Tibial artery (tissue), 4 donors: ENCODE results near the gene ACOT13.
"Not testable (repeated sequence)": the region's sequence is repeated elsewhere in the genome, so short reads cannot be mapped to it uniquely, and the experiment has no call there.

Source experiments
- DNase-seq, 2 donors: peaks; one replicate each; pipeline ENCODE4 v3.0.0-alpha.2; 2019
- H3K27ac ChIP-seq, 2 donors: fragments of 200-600 bp; sonication (generic) in 1 of 2; 1 replicate in 1 of 2; 2 replicates in 1 of 2; pipeline ENCODE4 v1.5.1; 2018 to 2019; ENCODE audit warnings: mild to moderate bottlenecking in 1 of 2
- H3K27me3 ChIP-seq, 2 donors: fragments of 200-600 bp; sonication (generic) in 1 of 2; one replicate each; pipeline versions ENCODE4 v1.5.1 to v1.6.0; 2016 to 2019
- H3K36me3 ChIP-seq, 3 donors: fragments of 200-600 bp; sonication (generic) in 2 of 3; one replicate each; pipeline ENCODE4 v1.5.1; 2016 to 2019; ENCODE audit warnings: mild to moderate bottlenecking in 2 of 3
- H3K4me1 ChIP-seq, 4 donors: fragments of 200-600 bp; sonication (generic) in 2 of 4; 1 replicate in 3 of 4; 2 replicates in 1 of 4; pipeline ENCODE4 v1.5.1; 2016 to 2019
- H3K4me3 ChIP-seq, 2 donors: fragments of 200-600 bp; sonication (generic) in 1 of 2; 1 replicate in 1 of 2; 2 replicates in 1 of 2; pipeline ENCODE4 v1.5.1; 2018 to 2019; ENCODE audit warnings: mild to moderate bottlenecking in 2 of 2
- H3K9me3 ChIP-seq, 3 donors: fragments of 200-600 bp; sonication (generic) in 1 of 3; one replicate each; pipeline ENCODE4 v1.5.1; 2016 to 2019
- intact Hi-C: fragments of 100-400 bp; cut with DNase I; formaldehyde crosslinking; loops from one replicate; pipeline ENCODE4 v1.15.0; 2023; ENCODE audit warnings: low total_unique reads
- TF ChIP-seq, protein P1 (sequence below), 2 experiments: fragments of 200-600 bp in 1 of 2; fragments of 450-650 bp in 1 of 2; IDR thresholded peaks; one replicate each; pipeline ENCODE4 v1.5.1; 2017 to 2019; ENCODE audit warnings: antibody characterized with exemption in 2 of 2, mild to moderate bottlenecking in 1 of 2, moderate library complexity in 1 of 2

Gene ACOT13

DNA sequence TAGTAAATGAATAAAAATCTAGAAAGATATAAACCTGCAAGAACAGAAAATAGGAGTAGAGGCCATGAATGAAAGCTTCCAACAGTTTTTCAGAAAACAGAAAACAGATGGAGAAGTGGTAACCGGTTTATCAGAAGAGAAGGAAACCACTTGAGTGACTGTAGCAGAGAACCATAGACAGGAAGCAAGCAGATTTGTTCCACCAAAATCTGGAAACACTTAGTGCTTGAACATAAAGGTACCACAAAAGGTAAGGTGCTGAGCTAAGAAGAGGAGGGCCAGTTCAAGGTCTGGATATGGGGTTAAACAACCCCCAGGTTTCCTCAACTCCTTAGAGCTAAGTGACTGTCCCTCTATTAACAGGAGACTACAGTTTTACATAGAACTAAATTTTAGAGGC, 11.7 kb upstream of the ACOT13 start:
- TF ChIP-seq, protein P1, sequence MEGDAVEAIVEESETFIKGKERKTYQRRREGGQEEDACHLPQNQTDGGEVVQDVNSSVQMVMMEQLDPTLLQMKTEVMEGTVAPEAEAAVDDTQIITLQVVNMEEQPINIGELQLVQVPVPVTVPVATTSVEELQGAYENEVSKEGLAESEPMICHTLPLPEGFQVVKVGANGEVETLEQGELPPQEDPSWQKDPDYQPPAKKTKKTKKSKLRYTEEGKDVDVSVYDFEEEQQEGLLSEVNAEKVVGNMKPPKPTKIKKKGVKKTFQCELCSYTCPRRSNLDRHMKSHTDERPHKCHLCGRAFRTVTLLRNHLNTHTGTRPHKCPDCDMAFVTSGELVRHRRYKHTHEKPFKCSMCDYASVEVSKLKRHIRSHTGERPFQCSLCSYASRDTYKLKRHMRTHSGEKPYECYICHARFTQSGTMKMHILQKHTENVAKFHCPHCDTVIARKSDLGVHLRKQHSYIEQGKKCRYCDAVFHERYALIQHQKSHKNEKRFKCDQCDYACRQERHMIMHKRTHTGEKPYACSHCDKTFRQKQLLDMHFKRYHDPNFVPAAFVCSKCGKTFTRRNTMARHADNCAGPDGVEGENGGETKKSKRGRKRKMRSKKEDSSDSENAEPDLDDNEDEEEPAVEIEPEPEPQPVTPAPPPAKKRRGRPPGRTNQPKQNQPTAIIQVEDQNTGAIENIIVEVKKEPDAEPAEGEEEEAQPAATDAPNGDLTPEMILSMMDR (IDR thresholded peaks at IDR 0.05): no peak
- H3K36me3 ChIP-seq: peaks cover 38 to 62% (median 43%) of the 10 kb centered on the region in 3 donors
- no peak overlapping the region for H3K4me3 ChIP-seq
- no peak overlapping the region for H3K27ac ChIP-seq
- intact Hi-C loops: no loop called here
- H3K27me3 ChIP-seq: no peaks in the 10 kb centered on the region
- no peaks in the 10 kb centered on the region for H3K4me1 ChIP-seq
- no peaks in the 10 kb centered on the region for H3K9me3 ChIP-seq
- DNase-seq: no peak

DNA sequence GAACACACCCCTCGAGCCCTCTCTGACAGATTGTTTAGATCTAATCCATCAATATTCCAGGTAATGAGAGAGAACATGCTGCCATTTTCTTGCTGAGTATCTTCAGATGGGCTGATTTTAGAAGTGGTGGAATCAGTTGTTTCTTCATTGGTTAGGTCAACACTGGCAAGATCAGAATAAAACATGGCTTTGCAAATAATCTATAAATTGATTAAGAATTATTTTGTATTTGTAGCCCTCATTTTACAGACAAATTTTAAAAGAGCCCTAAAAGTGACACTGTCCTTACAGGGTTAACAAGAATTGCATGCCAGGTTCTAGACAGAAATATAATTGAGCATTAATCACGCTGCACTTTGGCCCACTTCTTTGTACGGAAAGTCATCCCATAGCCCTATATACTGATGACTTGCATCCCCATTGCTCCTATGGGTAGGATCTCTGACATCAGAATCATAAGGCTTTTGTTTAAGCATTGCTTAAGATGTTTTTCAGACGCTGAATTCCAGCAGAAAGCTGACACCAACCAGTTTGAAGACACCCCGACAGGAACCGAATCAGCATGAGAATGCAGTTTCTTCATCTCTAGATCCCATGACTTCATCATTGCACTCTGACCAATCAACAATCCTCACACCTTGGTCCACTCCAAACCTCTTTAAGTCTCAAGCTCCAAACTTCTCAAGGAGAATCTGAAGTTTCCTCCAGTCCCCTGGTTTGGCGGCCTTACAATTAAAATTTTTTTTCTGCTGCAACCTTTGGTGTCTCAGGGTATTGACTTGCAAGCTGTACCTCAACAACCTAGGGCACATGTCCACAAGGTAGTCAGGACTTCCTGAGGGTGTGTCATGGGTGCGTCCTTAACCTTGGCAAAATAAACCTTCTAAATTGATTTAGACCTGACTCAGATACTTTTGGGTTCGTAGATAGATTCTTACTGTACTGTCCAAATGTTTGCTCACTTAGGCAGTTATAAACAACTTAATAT, 8.0 kb upstream of the ACOT13 start:
- intact Hi-C loops: no loop called here

DNA sequence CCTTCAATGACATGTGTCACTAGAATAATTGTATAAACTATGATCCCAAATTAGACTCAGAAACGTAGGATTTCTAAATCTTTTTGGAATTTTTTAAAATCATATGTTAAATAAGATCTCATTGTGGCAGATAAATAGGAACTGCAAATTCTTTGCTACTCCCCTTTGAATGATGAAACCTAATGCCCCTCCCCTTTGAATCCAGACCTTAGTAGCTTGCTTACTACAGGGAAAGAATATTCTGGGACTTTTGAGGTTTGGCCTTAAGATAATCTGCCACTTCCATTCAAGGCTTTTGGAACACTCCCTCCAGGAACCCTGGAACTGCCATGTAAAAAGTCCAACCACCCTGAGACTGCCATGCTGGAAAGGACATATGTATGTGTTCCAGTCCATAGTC, 7.3 kb upstream of the ACOT13 start:
- H3K27ac ChIP-seq: no peak overlapping the region
- peaks cover 14 to 42% (median 19%) of the 10 kb centered on the region in 3 donors for H3K36me3 ChIP-seq
- intact Hi-C loops: no loop called here
- H3K4me3 ChIP-seq: no peak overlapping the region
- H3K27me3 ChIP-seq: no peaks in the 10 kb centered on the region
- no peak for DNase-seq
- no peaks in the 10 kb centered on the region for H3K9me3 ChIP-seq
- H3K4me1 ChIP-seq: peaks cover 0 to 13% (median 4%) of the 10 kb centered on the region in 4 donors
- TF ChIP-seq, protein P1 (IDR thresholded peaks at IDR 0.05): no peak

More for the DNA sequence above, 8.0 kb upstream of the ACOT13 start:
- H3K4me3 ChIP-seq: no peak overlapping the region
- H3K36me3 ChIP-seq: peaks cover 19 to 47% (median 26%) of the 10 kb centered on the region in 3 donors
- TF ChIP-seq, protein P1 (IDR thresholded peaks at IDR 0.05): no peak
- no peak for DNase-seq
- peaks cover 0 to 9% (median 3%) of the 10 kb centered on the region in 4 donors for H3K4me1 ChIP-seq
- H3K27ac ChIP-seq: no peak overlapping the region
- H3K27me3 ChIP-seq: no peaks in the 10 kb centered on the region
- no peaks in the 10 kb centered on the region for H3K9me3 ChIP-seq

DNA sequence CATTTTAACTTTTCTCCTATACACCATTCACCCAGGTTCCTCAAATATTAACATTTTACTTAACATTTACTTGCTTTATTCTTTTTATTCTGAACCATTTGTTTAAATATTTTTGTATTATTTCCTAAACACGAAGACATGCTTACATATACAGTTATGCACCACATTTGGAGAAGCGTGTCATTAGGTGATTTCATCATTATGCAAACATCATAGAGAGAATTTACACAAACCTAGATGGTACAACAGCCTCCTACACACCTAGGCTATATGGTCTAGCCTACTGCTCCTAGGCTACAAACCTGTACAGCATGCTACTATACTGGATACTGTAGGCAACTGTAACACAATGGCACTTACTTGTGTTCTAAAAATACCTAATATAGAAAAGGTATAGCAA, 6.8 kb upstream of the ACOT13 start:
- Histone ChIP-seq H3K4me3 (no peak overlapping the region), H3K4me1 (peaks cover 0 to 18% (median 10%) of the 10 kb centered on the region in 4 donors), H3K27me3 (no peaks in the 10 kb centered on the region), H3K27ac (no peak overlapping the region), H3K9me3 (no peaks in the 10 kb centered on the region), H3K36me3 (peaks cover 14 to 42% (median 16%) of the 10 kb centered on the region in 3 donors)
- TF ChIP-seq, protein P1 (IDR thresholded peaks at IDR 0.05): no peak
- intact Hi-C loops: loop anchor here (10.0 kb wide), 1 partner anchor 55 kb away; the partner anchor contains the start of gene C6orf62
- DNase-seq: no peak

DNA sequence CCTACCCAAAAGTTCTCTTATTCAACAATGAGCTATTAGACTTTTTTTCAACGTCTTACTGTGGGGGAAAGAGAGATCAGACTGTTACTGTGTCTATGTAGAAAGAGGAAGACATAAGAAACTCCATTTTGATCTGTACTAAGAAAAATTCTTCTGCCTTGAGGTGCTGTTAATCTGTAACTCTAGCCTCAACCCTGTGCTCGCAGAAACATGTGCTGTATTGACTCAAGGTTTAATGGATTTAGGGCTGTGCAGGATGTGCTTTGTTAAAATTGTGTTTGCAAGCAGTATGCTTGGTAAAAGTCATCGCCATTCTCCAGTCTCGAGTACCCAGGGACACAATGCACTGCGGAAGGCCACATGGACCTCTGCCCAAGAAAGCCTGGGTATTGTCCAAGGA, 5.1 kb upstream of the ACOT13 start:
- Histone ChIP-seq H3K4me1 (peaks cover 0 to 28% (median 18%) of the 10 kb centered on the region in 4 donors), H3K36me3 (peaks cover 14 to 37% (median 16%) of the 10 kb centered on the region in 3 donors)
- not testable (repeated sequence) for H3K27me3 ChIP-seq, H3K4me3 ChIP-seq, H3K27ac ChIP-seq, DNase-seq, H3K9me3 ChIP-seq
- intact Hi-C loops: loop anchor here (10.0 kb wide), 1 partner anchor 53 kb away; the partner anchor contains the start of gene C6orf62

DNA sequence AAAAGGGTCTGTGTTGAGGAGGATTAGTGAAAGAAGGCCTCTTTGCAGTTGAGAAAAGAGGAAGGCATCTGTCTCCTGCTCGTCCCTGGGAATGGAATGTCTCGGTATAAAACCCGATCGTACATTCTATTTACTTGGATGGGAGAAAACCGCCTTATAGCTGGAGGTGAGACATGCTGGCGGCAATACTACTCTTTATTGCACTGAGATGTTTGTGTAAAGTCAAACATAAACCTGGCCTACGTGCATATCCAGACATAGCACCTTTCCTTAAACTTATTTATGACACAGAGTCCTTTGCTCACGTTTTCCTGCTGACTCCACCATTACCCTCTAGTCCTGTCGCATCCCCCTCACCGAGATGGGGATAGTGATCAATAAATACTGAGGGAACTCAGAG, 4.6 kb upstream of the ACOT13 start:
- Histone ChIP-seq H3K36me3 (peaks cover 14 to 37% (median 16%) of the 10 kb centered on the region in 3 donors), H3K9me3 (no peaks in the 10 kb centered on the region), H3K27me3 (no peaks in the 10 kb centered on the region), H3K4me3 (no peak overlapping the region), H3K27ac (no peak overlapping the region), H3K4me1 (peaks cover 0 to 28% (median 18%) of the 10 kb centered on the region in 4 donors)
- TF ChIP-seq, protein P1 (IDR thresholded peaks at IDR 0.05): no peak
- intact Hi-C loops: loop anchor here (10.0 kb wide), 1 partner anchor 53 kb away; the partner anchor contains the start of gene C6orf62
- no peak for DNase-seq
